Myocyte (in vitro differentiated cells): Measurements from ENCODE around the gene SEPTIN12. TPM values are rescaled to one million over a fixed set of nuclear protein-coding genes. Genes with fewer than 3 reads are reported as not detected.
A peak's percentile ranks its signal among the peaks of the same experiment; 100 is the strongest.
"Not testable (repeated sequence)": the region's sequence is repeated elsewhere in the genome, so short reads cannot be mapped to it uniquely, and the experiment has no call there.

ENCODE experiments used
- DNase-seq: peaks from one replicate; pipeline ENCODE4 v3.0.0-alpha.2; 2012; ENCODE audit warnings: low read depth
- total RNA-seq: library from RNA; depleted of rRNA; stranded (reverse); fragments of >200 nt; gene quantifications from 2 replicates; pipeline ENCODE4 v1.2.3, GENCODE V29; 2014

SEPTIN12 gene
- total RNA-seq, 1 donor from 2014 or later: not detected

- DNase-seq: no peak
Observed at GRCh38 chr16:4760221-4760910, 27.8 kb downstream of the SEPTIN12 start.

GRCh38 chr16:4755687-4756086 is 32.5 kb downstream of the SEPTIN12 start:
- DNase-seq: no peak

GRCh38 chr16:4754865-4755264 is 33.3 kb downstream of the SEPTIN12 start:
- no peak for DNase-seq

GRCh38 chr16:4753227-4753626 is 34.9 kb downstream of the SEPTIN12 start:
- DNase-seq: no peak

GRCh38 chr16:4752351-4753100 is 35.6 kb downstream of the SEPTIN12 start:
- no peak for DNase-seq

- no peak for DNase-seq
Observed at GRCh38 chr16:4750896-4751295, 37.2 kb downstream of the SEPTIN12 start.

GRCh38 chr16:4749700-4750257 is 38.4 kb downstream of the SEPTIN12 start:
- DNase-seq: no peak

GRCh38 chr16:4748682-4749411 is 39.3 kb downstream of the SEPTIN12 start:
- no peak for DNase-seq

GRCh38 chr16:4747906-4748681 is 40.1 kb downstream of the SEPTIN12 start:
- DNase-seq: peak; percentile 13

- DNase-seq: peak; percentile 21
Observed at GRCh38 chr16:4746991-4747574, 41.1 kb downstream of the SEPTIN12 start.

- peak; percentile 21 for DNase-seq
Observed at GRCh38 chr16:4746215-4746614, 41.9 kb downstream of the SEPTIN12 start.

GRCh38 chr16:4745274-4745569 is 42.9 kb downstream of the SEPTIN12 start:
- no peak for DNase-seq

- no peak for DNase-seq
Observed at GRCh38 chr16:4744555-4745273, 43.4 kb downstream of the SEPTIN12 start.

GRCh38 chr16:4743226-4743878 is 44.8 kb downstream of the SEPTIN12 start:
- no peak for DNase-seq

GRCh38 chr16:4738370-4738769 is 49.8 kb downstream of the SEPTIN12 start:
- not testable (repeated sequence) for DNase-seq

GRCh38 chr16:4737545-4737944 is 50.6 kb downstream of the SEPTIN12 start:
- DNase-seq: no peak

GRCh38 chr16:4736546-4736945 is 51.6 kb downstream of the SEPTIN12 start:
- DNase-seq: no peak

GRCh38 chr16:4734730-4735535 is 53.2 kb downstream of the SEPTIN12 start:
- peak; percentile 80 for DNase-seq
